Activated CD8-positive, alpha-beta memory T cell treated with anti-CD3 and anti-CD28 coated beads for 1 hour (primary cell): ENCODE data around the gene ZBTB40.

ENCODE experiments used
- DNase-seq, 2 donors: peaks; one replicate each; pipeline ENCODE4 v3.0.0-alpha.2; 2020; ENCODE audit warnings: low read depth in 1 of 2; ENCODE audit errors: extremely low read depth in 1 of 2

The ZBTB40 gene

DNA sequence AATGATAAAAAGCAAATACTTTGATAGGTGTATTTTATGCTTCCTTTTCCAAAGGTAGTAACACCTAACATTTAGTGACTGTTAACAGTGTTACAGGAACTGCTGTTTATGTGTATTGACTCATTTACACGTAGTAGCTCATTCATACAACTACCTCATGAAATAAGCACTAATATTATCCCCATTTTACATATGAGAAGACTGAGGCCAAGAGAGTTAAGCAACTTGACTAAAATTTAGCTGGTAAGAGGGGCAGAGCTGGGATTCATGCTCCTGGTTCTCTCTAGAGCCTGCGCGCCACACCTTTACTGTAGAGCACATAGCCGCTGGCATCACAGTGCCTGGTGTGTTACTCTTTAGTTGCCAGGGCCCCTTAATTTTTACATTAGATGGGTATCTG is 11.3 kb downstream of the ZBTB40 start:
- no peak for DNase-seq

DNA sequence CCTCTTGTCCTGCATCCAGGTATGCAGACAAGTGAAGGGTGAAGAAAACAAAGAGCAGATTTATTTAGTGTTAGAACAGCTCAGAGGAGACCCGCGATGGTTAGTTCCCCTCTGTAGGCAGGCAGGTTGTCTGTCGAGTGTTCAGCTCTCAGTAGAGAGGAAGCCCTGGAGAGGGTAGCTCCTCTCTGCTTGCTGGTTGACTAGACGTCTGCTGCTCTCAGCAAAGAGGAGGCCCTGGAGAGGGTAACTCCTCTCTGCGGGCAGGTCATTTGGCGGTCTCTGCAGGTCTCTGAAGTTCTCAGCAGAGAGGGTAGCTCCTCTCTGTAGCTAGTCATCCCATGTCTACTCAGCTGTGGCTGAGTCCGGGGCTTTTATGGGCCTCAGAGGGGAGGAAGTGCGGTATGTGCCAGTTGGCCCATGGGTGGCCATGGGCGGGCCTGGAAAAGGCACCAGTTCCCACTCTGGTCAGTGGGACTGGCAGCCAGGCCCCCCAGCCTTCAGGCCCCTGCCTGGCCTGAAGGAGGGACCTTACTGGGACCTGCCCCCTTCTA is 13.4 kb downstream of the ZBTB40 start:
- no peak for DNase-seq

DNA sequence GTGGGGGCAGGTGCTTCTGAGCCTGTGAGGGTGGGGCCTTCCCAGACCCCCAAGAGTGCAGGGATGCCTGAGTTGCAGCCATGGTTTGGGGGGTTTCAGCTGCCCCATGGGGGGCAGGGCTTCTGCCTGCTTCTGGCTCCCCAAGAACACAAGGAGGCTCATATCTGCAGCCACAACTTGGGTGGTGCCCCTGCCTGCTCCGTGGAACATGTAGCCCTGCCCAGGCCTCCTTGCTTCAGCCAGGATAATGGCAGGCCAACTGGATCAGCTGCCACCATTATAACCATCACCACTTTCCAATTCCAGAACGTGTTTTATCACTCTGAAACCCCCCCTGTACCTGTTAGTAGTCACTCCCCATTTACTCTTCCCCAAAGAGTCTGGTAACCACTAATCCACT is 14.0 kb downstream of the ZBTB40 start:
- no peak for DNase-seq

DNA sequence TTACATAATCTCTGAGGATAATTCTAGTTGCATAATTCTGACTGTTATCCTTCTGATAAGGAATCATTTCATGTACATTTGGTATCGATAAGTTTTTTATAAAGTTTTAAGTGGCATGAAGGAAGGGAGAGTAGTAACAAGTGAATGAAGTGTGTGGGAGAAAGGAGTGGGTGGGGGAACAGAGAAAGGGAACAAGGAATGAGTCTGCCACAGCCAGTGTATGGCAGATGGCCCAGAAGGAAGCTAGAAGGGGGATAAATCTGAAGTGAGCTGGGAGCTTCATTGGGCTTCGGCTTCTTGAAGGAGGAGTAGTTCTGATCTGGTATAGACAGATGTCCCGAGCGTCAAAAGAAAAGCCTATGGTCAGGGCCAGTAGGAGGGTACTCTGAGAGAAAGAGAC is 18.6 kb downstream of the ZBTB40 start:
- DNase-seq = no peak

DNA sequence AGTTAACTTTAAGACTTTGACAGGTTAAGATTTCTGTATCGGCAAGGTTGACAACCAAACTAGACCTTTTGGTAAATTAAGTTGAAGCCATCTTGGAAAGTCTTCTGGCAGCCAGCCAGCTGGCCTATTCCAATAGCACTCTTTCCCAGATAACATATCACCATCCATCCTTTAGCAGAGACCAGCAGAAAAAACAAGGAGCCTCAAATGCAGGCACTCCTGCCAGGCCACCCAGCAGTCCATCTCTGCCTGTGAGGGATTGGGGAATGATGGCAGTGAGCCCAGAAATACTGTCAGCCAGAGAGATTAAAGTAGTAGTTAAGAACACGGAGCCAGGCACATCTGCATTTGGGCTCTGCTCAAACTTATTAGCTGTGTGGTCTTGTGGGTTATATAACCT is 19.4 kb downstream of the ZBTB40 start:
- DNase-seq = no peak

DNA sequence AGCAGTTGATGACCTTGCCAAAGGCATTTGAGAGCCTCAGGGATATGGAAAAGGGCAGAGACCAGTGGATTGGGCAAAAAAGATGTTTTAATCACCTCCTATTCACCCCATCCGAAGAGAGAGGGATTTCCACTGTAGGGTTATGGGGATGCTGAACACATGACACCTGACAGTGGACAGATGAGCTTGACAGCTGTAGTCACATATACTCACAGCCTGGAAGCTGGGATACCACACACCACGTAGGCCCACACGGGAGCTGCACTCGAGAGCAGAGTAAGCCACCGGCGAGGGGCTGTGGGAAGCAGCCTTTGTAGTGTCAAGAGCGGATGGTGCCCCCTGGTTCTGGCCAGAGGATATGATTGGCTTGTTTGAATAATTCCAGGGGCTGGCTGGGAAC is 20.0 kb downstream of the ZBTB40 start:
- no peak for DNase-seq

DNA sequence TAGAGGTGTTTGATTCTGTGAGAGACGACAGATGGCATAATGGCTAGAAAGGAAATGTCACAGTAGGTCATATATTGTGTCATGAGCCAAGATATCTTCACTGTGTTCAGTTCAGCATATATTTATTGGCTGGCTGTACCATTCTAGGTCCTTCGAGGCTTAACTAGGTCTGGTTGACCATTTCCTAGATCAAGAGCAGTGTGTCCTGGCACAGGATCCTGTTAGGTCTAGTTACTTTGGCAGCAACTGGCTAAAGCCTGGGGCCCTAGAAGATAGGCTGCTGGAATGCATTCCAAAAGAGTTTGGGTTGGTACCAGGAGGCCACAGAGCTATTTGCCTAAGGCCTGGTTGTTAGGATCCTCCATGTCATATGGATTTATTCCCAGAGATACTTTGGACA is 20.9 kb downstream of the ZBTB40 start:
- no peak for DNase-seq

DNA sequence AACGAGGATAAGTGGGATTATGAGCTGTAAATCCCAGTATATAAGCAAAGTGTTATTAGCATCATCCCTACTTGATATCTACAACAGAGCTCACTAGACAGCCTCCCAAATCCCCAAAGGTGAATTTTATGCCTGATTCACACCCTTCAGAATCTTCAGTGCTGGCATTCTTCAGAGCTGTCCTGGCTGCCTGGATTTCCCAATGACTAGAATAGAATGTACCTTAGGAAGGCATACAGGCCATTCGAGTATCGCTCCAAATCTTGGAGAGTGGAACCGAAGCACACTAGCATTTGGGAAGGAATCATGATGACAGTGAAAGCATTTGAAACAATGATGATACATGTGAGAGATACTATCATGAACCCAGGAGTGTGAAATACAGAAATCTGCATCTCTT is 22.3 kb downstream of the ZBTB40 start:
- DNase-seq = no peak

DNA sequence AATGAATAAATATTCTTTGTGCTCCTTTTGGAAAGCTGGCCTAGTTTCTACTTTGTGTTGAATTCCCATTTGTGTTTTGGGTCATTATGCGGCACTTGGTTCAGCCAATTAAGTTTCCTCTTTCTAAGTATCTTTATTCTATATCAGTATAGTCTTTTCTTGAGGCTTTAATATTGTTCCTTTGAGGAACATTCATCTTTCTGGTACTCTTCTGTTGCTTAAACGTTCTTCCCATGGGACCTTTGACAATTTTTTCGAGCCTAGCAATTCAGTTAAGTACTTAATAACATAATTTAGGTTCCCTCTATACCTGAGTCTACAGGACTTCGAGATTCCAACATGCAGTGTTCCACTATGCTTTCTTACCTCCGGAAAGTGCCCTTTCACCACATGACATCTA is 24.9 kb downstream of the ZBTB40 start:
- DNase-seq = no peak

DNA sequence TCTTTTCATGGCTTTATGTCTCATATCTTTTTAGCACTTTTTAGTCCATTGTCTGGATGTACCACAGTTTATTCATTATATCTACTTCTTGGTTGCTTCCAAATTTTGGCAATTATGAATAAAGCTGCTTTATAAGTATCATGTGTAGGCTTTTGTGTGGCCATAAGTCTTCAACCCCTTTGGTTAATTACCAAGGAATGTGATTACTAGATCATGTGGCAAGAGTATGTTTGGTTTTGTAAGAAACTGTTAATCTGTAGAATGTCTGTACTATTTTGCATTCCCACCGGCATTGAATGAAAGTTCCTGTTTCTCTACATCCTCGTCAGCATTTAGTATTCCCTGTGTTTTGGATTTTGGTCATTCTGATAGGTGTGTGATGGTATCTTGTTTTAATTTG is 31.5 kb downstream of the ZBTB40 start:
- DNase-seq = no peak

DNA sequence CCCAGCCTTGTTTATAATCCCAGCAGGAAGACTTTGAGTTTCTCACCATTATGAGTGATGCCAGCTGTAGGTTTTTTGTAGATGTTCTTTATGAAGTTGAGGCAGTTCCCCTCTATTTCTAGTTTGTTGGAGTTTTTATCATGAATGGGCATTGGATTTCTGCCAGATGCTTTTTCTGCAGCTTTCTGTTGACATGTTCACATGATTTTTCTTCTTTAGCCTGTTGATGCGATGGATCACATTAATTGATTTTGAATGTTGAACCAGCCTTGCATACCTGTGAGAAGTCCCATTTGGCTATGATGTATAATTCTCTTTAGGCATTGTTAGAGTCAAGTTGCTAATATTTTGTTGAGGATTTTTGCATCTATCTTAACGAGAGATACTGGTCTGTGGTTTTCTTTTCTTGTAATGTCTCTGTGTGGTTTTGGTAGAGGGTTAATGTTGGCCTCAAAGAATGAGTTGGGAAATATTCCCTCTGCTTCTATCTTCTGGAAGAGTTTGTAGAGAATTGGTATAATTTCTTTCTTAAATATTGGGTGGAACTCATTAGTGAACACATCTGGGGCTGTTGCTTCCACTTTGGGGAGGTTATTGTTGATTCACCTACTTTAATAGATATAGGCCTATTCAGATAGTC is 33.2 kb downstream of the ZBTB40 start:
- DNase-seq = no peak

DNA sequence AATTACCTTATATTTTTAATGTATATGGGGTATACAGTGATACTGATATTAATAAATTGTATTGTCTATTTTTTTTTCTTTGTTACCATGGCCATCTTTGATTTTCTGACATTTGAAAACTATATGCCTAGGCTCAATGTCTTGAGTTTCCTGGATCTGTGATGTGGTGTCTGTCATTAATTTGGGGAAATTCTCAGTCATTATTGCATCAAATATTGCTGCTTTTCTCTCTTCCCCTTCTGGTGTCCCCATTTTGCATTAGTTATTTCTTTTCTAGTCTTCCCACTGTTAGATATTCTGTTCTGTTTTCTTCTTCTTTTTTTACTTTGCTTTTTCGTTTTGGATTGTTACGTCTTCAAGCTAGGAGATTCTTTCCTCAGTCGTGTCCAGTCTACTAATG is 33.8 kb downstream of the ZBTB40 start:
- DNase-seq = no peak

DNA sequence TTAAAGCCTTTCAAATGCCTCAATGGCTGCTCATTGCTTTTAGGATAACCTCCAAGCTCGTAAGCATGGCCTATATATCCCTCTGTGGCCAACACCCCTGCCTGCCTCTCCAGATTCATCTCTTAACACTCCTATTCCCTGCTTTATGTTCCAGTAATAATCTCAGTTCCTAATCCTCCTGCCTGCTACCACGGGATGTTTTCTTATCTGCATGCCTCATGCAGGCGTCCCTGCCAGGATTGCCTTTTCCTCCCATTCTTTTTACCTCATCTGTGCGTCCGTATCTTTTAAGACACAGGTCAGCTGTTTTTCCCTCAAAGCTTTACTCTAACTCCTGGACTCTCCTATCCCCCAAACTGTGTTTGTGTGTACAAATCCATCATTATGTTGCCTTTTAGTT is 36.1 kb downstream of the ZBTB40 start:
- DNase-seq = no peak

DNA sequence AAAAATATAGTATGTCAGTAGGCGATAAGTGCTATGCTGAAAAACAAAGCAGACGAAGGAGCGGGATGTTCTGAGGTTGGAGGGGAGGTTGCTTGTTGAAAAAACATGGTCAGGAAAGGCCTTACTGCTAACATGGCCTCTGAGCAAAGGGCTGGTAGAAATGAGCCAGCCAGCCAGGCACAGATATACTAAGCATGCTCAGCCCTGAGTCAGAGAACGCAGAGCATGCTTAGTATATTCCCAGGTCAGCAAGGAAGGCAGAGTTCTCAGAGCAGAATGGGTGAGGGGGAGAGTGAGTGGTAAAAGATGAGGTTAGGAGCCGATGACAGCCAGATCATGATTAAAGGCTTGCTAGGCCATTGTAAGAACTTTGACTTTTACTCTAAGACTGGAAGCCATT is 36.7 kb downstream of the ZBTB40 start:
- DNase-seq = no peak

DNA sequence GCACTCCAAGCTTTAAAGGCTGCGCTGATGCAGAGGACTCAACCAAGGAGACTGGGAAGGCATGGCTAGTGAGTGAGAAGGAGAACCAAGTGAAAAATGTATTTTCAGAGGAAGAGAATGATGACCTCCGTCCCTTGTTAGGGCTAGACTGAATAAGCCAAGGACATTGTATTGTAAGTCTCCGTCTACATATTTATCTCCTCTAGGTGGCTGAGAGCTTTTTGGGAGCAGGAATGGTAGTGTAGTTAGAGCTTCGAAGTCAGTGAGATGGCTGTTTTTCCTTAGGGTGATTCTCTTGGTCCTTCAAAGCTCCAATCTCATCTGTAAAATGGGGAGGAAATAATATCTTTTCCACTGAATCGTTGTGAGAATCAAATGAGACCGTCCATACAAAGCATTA is 37.6 kb downstream of the ZBTB40 start:
- no peak for DNase-seq

DNA sequence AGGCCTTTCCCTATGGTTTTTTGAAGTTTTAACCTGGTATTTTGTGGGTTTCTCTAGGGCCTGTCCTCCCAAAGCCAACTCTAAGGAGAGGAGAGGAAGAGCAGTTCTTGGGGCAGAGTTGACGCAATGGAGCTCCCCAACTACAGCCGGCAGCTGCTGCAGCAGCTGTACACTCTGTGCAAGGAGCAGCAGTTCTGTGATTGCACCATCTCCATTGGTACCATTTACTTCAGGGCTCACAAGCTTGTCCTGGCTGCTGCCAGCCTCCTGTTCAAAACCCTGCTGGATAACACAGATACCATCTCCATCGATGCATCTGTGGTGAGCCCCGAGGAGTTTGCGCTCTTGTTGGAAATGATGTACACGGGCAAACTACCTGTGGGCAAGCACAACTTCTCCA is 38.2 kb downstream of the ZBTB40 start:
- no peak for DNase-seq

DNA sequence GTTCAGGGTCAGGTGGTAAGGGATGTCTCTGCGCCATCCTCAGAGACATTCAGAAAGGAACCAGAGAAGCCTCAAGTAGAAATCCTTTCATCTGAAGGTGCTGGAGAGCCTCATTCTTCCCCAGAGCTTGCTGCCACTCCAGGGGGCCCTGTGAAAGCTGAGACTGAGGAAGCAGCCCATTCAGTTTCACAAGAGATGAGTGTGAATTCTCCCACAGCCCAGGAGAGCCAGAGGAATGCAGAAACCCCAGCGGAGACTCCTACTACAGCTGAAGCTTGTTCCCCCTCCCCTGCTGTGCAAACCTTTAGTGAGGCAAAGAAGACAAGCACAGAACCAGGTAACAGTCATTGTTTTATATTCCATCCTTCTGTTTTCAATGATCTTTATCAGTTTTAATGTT is 38.7 kb downstream of the ZBTB40 start:
- DNase-seq = no peak

DNA sequence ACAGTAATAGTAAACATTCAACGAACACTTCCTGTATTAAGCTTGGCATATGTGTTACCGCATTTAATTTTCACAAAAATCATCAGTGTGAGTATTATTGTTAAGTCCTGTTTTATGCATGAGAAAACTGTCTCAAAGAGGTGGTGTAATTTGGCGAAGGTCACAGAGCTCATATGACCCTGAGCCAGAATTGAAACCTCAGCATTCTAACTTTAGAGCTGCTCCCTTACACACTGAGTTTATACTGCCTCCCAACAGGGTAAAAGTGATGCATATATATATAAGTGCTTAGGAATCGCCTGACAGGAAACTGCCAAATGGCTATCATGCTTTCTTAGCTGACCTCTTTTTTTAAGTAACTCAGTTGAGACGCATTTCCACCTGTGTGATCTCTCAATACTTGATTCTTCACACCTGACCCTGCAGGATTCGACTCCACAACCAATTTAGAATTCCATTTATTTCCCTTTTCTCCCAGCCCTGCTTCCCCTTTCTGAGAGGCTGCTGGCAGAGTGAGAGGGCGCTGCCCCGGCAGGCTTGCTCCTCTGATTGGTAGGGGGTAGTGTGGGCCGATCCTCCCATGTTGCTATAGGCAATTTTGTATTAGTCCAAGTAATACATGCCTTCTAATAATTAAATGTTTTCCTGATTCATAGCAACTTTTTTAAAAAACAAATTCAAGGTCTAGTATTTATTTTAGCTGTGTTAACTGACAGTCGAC is 40.5 kb downstream of the ZBTB40 start:
- no peak for DNase-seq

DNA sequence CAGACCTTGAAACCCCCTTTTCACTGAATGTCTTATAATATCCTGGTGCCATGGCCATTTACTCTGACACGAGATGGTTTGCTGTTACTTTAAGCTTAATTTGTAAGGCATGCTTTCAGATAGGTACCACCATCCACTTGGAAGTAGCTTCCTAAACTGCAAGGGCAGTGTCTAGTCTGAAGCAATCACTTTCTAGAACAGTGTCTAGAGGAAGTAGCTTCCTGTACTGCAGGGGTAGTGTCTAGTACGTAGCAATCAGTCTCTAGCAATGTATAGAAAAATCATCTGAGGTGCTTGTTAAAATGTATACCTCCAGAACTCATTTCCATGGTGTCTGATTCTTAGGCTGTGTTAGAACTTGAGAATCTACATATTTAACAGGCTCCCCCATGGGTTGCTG is 42.5 kb downstream of the ZBTB40 start:
- no peak for DNase-seq

DNA sequence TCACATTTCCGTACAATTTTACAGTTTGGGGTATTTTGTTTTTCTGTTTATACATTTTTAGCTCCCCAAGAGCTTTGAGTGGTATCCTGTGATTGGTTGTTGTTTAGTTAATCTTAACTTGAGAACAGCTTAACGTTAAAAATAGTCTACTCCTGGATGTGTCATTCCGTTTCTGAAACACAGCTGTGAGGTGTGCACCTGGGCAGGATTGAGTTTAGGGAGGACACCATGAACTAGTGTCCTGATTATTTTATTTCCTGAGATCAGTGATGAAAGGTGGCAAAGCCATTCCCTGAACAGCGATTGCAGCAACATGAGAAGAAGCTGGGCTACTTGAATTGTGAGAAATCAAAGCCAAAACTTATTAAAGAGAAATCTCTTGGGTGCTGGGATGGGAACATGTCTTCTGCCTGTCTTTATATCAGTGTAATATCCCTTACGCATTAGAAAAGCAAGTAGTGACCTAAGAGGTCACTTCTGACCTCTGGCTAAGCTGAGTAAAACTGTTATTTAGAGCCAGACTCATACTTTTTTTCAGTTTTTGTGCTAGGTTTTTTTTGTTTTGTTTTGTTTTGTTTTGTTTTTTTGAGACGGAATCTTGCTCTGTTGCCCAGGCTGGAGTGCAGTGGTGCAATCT is 43.4 kb downstream of the ZBTB40 start:
- DNase-seq = no peak

DNA sequence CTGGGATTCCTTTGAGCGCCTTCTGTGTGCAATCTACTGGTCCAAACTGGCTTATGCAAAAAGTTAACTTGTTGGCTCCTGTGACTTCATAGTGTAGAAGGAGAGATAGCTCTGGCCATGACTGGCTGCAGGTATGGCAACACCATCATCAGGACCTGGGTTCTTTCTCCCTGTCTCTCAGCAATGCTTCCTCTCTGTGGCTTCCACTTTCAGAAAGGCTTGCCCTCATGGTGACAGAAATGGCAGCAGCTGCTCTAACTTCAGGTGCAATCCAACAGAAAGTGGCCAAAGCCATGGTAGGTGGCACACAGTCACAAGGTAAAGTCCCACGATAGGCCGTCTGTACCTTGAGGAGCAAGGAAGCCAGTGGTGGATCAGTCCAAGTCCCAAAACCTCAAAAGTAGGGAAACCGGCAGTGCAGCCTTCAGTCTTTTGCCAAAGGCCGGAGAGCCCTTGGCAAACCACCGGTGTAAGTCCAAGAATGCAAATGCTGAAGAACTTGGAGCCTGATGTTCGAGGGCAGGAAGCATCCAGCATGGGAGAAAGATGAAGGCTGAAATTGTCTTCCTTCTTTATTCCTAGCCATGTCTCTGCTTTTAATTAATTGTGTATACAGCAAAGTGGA is 45.0 kb downstream of the ZBTB40 start:
- no peak for DNase-seq

DNA sequence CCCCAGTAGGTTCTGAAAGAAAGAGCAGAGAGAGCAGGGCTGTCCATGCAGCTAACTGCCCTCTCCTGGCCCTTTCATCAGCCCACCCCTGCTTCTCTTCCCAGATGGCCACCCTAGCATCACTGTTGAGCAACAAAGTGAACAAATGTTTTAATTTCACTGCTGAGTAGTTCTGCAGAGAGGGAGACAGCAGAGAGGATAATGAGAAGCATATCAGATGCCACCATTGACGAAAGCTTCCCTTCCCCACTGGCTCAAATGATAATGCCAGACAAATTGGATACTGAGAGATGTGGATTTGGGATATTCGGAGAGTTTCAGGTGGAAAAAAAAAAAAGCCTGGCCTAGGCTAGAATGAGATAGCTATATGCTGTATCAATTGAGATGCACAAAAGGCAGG is 46.8 kb downstream of the ZBTB40 start:
- DNase-seq = no peak
